ENCODE data around the gene CD86.
"Not testable (repeated sequence)": the region's sequence is repeated elsewhere in the genome, so short reads cannot be mapped to it uniquely, and the experiment has no call there.

The CD86 gene

GRCh38 chr3:122094693-122095092 is 39.5 kb downstream of the CD86 start:
- DNase-seq, result no peak

DNA sequence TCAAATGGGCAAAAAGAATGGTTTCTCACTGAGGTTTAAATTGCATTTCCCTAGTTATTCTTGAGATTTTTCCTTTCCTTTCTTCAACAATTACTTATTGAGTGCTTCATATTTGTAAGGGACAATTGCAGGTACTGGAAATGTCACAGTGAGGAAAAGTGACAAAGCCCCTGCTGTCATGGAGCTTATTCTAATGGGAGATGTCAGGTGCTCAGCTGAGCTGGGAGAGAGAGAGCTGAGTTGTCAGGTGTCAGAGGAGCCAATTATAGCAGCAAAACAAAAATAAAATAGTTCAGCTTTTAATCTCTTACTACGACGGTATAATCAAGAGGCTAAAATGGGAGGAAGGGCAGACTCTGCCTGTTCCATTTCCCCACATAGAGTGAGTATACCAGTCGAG is 42.0 kb downstream of the CD86 start:
- no peak for DNase-seq

DNA sequence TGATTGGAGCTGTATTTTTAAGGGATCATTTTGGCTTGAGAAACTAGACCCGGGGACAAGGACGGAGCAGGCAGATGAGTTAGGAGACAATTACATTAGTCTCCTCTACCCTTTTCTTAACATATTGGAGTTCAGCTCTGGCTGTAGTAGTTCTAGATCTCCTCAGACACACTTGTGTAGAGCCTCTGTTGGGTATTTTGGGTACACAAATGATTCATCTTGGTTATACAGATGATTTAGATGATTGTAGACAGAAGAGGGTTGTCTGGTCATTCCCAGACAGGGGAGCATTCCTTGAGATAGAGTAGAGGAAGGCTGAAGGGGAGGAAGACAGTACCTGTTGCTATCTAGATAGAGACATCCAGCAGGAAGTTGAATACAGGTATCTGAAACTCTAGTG is 43.4 kb downstream of the CD86 start:
- no peak for DNase-seq

GRCh38 chr3:122099255-122099654 is 44.1 kb downstream of the CD86 start:
- DNase-seq, result no peak

- DNase-seq, result no peak
These were observed 44.9 kb downstream of the CD86 start for GRCh38 chr3:122100083-122100482.

GRCh38 chr3:122100591-122101463 is 45.7 kb downstream of the CD86 start:
- DNase-seq, result peak; percentile 47 to 48

DNA sequence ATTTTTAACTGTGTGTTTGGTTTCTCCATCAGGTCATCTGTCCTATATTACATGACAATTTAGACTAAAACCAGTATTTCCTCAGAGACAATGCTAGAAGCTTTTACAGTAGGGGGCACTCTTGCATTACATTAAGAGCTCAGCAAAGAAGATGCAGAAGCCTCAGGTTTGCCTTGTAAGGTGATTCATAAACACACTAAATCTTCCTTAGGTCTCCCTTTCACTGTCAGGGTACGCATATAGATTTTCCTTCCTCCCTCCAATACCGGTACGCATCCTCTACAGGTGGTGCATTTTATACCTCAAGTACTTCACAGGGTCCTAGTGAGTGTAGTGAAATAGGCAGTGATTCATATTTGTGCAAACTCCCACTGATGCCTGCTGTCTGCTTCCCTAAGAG is 46.5 kb downstream of the CD86 start:
- no peak for DNase-seq

GRCh38 chr3:122102191-122102935 is 47.2 kb downstream of the CD86 start:
- DNase-seq, result peak; percentile 50 to 52

DNA sequence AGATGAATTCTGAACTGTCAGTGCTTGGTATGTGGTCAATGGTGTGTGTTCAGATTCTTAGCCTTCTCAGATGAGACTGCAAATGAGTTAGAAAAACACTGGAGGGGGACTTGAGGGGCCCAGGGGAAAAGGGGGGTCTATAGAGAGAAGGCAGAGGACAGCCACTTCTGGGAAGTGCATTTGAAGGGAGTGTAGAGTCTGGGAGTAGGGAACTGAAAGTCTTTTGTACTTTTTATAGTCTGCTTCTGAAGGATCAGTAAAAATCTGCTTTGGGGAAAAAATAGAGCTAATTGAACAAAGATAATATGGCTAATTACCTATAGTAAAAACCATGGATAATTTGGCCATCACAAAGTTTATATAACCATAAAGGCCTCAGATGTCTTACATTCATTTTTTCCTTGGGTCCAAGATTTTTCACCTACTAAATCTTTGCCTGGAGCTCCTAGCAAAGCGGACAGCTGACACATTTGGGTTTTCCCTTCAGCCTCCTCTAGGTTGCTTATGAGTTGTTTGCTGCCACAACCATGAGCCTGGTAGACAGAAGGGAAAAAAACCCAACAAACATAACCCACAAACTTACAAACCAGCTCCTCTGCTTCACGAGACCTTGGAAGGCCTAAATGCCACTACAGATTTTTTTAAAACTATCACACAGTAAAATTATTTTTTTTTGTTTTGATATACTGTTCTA is 48.8 kb downstream of the CD86 start:
- DNase-seq, result no peak

GRCh38 chr3:122104515-122105194 is 49.5 kb downstream of the CD86 start:
- DNase-seq, result no peak

- no peak for DNase-seq
These were observed 50.5 kb downstream of the CD86 start for GRCh38 chr3:122105626-122106025.

- DNase-seq, result no peak
These were observed 52.0 kb downstream of the CD86 start for GRCh38 chr3:122107171-122107570.

DNA sequence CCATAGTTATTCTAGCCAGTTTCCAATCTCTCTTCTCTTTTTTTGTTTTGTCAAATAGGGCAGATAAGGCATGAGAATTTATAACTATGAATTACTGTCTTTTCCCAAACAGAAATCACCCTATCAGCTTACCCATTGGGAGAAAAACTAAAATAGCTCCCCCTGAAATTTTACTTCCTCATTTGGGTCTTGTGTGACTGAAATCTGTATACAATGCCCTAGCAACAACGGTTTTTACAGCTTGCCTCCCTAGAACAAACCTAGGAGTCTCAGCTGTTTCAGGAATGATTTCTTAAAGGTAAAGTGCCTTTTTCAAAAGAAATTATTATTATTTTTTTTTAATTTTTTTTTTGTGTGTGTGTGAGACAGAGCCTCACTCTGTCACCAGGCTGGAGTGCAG is 56.8 kb downstream of the CD86 start:
- DNase-seq, result no peak

DNA sequence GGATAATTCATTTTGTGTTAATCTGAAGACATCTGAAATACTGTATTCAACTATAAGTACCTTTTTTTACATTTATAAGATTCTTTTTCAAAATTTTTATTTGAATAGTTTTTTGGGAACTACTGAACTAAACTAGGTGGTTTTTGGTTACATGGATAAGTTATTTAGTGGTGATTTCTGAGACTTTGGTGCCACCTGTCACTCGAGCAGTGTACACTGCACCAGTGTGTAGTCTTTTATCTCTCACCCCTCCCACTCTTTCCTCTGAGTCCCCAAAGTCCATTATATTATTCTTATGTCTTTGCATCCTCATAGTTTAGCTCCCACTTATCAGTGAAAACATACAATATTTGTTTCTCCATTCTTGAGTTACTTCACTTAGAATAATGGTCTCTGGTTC is 57.6 kb downstream of the CD86 start:
- no peak for DNase-seq

- no peak for DNase-seq
These were observed 68.7 kb downstream of the CD86 start for GRCh38 chr3:122123850-122124249.

DNA sequence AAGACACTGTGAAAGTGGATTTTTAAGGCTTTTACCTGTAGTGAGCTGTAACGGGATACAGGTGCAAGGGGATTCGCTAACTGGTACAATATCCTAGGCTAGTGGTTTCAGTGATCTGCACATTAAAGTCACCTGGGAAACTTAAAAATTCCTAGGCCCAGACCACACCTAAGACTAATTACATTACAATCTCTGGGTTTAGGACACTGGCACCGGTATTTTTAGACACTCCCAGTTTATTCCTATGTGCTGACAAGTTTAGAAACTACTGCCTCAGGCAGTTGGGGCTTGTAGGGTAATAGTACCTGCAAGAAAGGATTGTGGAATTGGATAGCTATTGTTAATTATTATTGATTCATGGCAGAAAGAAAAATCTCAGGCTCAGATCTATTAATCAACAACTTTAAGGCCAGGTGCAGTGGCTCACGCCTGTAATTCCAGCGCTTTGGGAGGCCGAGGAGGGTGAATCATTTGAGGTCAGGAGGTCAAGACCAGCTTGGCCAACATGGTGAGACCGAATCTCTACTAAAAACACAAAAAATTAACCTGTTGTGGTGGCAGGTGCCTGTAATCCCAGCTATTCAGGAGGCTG is 77.9 kb downstream of the CD86 start:
- no peak for DNase-seq

GRCh38 chr3:122146466-122146865 is 91.3 kb downstream of the CD86 start:
- DNase-seq, result peak; percentile 76 to 79

- no peak for DNase-seq
These were observed 93.9 kb downstream of the CD86 start for GRCh38 chr3:122148941-122149627.

- no peak for DNase-seq
These were observed 96.3 kb downstream of the CD86 start for GRCh38 chr3:122151480-122151879.

GRCh38 chr3:122164983-122165382 is 109.8 kb downstream of the CD86 start:
- DNase-seq, result not testable (repeated sequence)

DNA sequence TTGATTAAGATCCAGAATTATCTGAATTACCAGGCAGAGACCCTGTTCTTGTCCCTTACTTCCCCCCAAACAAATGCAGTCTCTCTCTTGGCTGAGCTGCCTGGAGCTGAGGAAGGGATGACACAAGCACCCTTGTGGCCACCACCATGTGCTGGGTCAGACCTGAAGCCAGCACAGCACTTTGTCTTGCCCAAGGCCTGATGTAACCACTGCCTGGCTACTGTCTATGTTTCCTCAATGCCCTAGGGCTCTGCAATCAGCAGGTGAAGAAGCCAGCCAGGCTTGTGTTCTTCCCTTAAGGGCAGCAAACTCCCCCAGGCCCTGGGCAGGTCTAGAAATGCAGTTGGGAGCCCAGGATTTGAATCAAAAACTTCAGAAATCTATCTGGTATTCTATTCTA is 112.5 kb downstream of the CD86 start:
- no peak for DNase-seq

- no peak for DNase-seq
These were observed 112.9 kb downstream of the CD86 start for GRCh38 chr3:122168044-122168443.
